Effector CD4-positive, alpha-beta T cell (primary cell): ENCODE measurements around the gene DIO3.
"Not testable (repeated sequence)": the region's sequence is repeated elsewhere in the genome, so short reads cannot be mapped to it uniquely, and the experiment has no call there.

ENCODE experiments used
- DNase-seq: peaks from one replicate; pipeline ENCODE4 v3.0.0-alpha.2; 2020

The DIO3 gene

DNA sequence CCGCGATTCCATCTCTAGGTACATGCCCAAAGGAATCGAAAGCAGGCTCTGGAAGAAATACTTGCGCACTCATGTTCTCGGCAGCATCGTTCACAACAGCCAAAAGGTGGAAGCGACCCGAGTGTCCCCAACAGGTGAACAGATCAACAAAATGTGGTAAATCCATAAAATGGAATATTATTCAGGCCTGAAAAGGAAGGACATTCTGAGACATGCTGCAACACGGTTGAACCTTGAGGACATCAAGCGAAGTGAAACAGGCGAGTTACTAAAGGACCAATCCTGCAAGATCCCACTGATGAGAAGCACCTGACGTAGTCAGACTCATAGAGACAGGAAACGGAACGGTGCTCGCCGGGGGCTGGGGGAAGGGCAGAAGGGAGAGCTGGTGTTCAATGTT is 17.5 kb upstream of the DIO3 start:
- no peak for DNase-seq

DNA sequence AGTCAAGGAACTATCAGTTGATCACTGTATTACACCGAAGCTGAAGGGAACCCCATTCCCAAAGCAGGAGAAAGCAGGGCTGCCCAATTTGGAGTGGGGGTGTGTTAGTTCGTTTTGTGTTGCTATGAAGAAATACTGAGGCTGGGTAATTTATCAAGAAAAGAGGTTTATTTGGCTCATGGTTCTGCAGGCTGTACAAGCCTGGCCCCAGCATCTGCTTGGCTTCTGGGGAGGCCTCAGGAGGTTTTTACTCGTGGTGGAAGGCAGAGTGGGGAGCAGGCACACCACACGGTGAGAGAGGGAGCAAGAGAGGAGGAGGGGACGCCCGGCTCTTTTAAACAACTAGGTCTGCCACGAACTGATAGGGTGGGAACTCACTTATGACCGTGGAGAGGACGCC is 16.7 kb upstream of the DIO3 start:
- DNase-seq: no peak

DNA sequence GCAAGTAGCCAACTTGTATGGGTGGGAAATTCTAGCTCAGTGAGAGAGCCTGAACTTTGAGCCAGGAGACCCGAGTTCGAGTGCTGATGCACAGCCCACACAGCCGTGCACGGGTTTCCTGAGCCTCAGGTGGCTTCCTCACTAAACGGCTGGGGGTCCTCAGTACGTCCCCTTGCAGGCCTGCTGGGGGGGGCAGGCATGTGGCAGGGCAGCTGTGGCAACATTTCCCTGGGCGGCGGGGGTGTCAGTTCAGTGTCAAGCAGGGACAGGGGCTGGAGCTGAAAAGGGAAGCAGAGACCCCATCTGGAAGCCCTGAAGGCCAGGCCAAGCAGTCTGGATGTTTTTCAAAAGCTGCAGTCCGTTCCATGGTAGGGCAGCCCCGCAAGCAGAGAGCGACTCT is 14.6 kb upstream of the DIO3 start:
- DNase-seq: no peak

DNA sequence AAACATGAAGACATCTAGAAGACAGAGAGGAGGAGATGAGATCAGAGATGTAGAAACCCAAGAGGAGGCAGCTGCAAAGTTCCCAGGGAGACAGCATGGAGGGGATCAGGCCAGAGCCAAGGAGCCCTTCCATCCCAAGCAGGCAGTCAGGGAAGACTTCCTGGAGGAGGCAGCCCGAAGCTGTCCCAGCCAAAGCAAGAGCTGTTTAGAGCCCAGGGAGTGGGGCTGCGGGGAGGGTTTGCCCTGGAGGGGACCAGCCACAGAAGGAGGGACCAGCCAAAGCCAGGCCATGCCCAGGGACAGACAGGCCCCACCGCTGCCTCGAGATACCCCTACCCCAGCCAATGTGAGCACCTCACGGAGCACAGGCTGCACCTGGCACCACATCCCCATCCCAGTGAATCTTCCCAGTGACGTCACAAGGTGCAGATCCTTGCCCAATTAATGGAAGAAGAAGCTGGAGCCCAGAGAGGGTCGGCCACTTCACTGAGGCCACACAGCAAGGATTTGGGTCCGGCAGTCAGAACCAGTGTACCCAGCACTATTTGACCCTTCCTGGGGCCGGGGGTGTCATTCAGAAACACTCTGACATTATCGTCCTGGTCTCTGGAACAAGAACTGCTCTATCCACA is 14.1 kb upstream of the DIO3 start:
- no peak for DNase-seq

DNA sequence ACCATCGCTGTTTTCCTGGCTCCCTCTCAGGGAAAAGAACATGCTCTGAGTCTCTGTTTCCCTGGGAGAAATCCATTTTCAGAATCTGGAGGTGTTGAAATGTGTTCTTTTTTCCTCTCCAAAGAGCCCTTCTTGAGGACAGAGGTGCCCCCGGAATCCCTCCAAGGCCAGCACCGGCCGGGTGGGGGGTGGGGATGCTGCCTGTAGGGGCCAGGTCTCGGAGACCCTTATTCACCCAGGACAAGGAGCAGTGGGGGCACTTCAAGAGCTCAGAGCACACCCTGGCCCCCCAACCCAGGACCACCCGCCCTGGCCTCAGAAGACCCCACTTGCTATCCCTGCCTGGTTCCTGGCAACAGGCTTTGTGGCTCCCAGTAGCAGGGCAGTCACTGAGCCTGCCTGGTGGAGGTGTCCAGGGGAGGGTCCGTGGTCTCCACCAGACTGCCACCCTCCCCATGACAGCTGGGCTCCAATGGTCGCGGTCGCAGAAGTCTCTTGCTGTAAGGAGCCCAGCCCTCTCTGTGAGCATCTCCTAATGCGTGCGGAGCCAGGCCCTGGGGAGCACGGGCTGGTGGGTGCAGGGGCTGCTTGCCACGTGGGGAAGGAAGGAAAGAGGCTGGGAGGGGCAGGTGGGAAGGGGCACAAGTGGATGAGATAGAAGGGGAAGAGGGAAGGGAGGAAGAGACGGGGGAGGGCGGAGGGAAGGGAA is 13.2 kb upstream of the DIO3 start:
- DNase-seq: no peak

DNA sequence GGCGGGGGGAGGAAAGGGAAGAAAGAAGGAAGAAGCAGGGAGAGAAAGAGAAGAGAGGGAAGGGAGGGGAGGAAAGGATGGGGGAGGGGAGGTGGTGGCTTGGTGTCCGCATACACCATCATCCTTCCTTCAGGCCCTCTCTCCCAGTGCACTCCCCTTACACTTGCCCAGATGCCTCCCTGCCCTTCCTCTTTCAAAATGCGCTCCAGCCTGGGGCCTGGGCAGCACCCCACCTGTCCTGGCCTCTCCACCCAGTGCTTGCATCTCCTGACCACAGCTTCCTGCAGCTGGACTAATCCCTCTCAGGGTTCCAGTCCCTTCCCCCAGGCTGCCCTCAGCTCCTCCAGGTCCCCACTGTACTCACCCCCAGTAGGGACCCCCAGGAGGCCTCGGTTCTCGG is 12.6 kb upstream of the DIO3 start:
- no peak for DNase-seq

DNA sequence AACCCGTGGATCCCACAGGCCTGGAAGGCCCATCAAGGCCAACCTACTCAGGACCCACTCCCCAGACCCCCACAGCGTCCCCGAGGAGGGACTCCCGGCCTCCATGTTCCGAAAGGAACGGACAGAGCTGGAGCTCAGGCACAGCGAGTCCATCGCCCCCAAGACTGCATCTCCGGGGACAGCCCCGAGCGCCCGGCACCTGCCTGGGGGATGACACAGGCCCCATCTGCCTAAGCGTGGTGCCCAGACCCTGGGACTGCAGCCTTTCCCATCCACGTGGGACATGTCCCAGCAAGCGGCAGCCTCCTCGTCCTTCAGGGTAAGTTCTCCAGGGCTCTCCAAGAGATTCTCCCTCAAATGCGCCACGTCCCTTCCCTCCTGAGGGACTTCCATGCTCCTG is 12.1 kb upstream of the DIO3 start:
- DNase-seq: no peak

DNA sequence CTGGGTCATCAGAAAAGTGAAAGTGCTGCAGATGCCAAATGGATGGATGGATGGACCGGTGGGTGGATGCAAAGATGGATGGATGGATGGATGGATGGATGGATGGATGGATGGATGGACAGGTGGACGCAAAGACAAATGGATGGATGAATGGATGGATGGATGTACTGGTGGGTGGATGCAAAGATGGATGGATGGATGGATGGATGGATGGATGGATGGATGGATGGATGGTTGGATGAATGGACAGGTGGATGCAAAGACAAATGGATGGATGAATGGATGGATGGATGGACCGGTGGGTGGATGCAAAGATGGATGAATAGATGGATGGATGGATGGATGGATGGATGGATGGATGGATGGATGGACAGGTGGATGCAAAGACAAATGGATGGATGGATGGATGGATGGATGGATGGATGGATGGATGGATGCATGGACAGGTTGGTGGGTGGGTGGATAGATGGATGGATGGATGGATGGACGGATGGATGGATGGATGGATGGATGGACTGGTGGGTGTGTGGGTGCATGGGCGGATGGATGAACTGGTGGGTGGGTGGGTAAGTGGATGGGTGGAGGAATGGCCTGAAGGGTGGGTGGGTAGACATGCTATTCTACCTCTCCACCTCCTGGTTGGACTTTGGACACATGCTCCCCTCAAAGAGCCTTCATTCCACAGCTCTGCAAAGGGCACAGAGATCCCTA is 10.9 kb upstream of the DIO3 start:
- DNase-seq: not testable (repeated sequence)

DNA sequence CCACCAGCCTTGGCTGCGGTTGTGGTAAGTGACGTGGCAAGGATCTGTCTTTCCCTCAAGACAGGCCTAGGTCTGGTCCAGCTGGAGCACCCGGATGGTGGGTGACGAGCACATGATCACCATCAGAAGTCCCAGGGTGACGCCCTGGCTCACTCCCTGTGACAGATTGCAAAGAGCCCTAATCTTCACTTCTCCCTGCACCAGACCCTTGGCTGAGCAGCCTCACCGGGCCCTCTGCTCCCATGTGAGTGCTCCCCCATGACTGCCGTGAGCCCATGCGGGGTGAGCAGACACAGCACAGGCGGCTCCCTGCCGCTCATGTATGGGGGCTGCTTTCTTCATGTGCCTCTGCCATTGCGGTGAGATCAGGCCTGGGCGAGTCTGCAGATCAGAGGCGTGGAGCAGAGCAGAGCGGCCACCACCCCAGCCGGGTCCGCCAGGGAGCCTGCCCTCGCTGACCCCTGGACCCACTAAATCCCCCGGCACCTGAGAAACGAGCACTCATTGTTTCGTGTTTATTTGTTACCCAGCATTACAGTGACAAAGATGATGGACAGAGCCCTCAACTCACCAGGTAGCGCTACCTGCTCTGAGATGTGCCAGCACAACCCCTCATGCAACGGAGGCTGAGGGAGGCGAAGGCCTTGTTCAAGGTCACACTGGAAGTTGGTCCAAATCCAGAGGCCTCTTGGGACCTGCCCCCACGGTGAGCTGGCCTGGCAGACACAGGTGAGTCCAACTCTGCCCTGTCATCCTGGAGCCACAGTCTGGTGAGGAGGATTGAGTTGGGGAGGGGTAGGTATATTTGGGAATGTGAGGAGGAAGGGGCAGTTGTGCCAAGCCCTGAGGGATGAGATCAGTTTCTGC is 9.3 kb upstream of the DIO3 start:
- no peak for DNase-seq

DNA sequence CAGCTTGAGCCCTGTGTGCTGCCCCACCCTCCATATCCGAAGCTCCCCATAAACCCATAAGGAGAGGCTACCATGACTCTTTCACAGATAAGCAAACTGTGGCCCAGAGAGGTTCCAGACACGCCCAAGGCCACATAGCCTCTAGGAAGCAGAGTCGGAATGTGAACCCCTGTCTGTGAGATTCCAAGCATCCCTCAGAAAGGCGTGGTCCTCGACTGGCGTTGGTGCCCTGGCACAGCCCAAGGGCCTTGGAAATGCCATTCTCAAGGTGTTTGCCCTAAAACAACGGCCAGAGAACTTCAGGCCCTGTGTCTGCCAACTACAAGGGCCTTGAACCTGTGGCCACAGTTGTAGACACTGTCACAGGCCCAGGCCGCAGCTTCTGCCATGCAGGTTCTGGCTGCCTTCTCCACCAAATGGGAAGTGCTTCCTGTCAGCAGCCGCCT is 8.5 kb upstream of the DIO3 start:
- no peak for DNase-seq

DNA sequence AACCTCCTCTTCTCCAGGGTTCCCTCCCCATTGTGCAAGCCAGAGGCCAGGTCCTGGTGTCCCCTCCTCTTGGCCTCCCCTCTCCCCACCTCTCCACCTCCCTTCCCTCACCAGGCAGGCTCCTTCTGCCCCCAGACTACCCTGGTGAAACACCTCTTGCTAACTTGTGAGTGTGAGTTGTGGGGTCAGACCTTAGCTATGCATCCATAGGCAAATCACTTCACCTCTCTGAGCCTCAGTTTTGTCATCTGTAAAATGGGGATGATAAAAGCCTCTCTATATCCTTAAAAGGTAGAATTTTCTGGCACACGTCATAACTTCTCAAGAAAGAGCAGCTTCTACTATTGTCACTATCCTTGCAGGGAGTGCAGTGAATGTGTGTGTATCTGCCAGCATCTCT is 7.9 kb upstream of the DIO3 start:
- DNase-seq: no peak

DNA sequence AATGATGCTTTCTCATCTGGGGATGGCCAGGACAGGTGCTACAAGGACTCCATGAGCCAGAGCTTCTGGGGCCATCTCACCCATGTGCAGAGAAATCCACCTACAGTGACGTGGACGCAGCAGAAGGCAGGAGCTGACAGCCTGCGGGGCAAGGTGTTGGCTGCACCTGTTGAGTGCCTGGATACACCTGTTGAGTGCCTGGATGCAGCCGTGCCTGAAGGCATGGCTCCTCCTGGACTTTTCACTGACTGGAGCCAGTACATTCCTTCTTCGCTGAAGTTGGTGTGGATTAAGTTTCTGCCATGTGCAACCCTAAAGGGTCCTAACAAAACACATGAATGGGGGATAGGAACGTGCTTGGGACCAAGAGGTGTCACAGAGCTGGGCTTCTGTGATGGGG is 7.4 kb upstream of the DIO3 start:
- DNase-seq: no peak

DNA sequence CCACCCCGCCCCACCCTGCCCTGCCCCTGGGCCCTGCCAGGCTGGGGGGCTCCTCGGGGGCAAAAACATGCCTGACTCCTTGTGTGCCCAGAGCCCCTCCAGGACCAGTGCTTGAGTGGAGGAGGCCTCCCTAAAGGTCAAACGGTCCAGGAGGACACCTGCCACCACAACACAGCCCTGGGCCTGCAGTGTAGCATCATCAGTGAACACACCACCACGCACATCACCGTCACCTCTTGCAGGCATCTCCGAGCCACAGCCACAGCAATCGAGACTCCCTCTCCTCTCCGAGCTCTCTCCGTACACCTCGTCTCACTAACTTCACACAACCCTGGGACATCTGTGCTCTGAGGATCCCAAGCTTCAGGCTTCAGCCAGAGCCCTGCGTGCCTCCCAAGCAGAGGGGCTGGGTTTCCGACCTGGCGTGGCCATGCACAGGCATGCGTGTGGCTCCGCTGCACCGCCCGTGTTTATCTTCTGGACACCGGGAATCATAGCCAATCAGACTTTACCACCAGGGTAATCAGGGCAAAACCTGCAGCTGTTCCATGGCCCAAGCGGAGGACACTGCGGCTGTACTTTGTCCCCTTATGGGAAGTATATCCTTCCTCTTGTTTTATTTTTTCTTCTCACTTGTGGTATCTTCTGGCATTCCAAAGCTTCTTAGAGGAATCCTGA is 6.2 kb upstream of the DIO3 start:
- DNase-seq: no peak

DNA sequence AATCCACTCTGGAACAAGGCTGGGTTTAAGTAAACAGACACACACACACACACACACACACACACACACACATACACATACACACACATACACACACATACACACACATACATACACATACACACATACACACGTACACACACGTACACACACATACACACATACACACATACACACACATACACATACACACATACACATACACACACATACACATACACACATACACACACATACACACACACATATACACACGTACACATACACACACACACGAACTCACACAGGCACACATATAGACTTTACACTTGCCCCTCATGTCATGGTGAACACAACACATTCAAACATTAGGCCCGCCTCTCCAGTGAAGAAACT is 5.6 kb upstream of the DIO3 start:
- DNase-seq: not testable (repeated sequence)

DNA sequence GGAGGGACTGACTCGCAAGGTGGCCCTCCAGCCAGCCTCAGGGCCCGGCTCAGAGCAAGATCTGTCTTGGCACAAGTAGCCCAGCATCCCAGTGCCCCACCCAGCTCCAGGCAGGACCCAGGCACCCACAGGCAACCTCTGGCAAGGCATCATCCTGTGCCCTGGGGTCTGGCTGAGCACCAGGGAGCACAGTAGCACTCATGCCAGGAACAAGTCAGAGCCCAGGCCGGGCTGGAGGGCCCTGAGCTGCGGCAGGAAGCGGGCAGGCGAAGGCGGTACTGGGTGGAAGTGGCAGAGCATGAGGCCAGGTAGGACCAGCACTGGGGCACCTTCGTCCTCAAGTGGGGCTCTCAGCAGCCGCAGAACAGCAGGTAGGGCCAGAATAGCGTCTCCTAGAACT is 5.2 kb upstream of the DIO3 start:
- no peak for DNase-seq

DNA sequence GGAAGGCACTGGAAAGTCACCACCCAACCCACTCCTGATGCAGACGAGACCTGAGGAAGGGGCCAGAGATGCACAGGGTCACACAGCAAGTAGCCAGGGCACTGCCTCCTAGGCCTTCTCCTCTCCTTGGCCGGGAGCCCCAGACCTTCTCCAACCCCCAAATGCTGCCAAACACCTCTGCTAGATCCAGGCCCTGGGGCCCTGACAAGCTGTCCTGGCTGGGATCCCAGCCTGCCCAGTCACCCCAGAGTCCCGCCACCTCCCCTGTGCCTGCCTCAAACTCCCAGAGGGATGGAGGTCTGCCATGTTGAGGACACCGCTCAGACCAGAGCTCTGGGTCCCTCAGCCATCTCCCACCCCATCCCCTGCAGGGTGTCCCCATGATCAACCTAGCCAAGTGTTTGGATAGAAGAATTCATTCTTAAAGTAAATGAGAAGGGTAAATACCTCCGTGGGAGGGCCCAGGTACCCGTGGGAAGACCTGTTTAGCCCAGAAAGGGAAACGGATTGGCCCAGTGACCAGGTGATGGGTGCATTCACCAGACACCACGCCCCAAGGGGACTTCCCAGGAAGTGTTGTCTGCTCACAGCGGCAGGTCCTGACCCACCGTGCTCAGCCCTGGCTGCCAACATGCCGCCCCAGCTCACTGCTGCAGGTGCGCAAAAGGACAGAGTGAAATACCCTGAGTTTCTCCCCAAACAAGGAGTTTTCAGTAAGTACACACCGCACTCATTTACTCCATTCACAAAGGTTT is 4.6 kb upstream of the DIO3 start:
- DNase-seq: no peak

DNA sequence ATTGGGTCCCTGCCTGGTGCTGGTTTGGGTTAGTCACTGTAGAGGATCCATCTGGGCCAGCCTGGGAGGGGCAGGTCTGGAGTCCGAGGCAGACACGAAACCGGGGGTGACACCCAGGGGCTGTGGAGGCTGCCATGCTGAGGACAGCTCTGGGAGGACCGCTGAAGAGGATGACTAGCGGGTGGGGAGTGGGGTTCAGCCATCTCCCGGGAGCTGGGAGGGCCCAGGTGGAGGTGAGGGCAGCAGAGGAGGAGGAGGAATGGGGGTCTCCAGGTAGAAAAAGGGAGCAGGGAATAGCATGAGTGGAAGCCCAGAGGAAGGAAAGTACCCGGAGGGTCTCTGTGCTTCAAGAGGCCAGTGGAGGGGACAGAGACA is 4.0 kb upstream of the DIO3 start:
- no peak for DNase-seq

DNA sequence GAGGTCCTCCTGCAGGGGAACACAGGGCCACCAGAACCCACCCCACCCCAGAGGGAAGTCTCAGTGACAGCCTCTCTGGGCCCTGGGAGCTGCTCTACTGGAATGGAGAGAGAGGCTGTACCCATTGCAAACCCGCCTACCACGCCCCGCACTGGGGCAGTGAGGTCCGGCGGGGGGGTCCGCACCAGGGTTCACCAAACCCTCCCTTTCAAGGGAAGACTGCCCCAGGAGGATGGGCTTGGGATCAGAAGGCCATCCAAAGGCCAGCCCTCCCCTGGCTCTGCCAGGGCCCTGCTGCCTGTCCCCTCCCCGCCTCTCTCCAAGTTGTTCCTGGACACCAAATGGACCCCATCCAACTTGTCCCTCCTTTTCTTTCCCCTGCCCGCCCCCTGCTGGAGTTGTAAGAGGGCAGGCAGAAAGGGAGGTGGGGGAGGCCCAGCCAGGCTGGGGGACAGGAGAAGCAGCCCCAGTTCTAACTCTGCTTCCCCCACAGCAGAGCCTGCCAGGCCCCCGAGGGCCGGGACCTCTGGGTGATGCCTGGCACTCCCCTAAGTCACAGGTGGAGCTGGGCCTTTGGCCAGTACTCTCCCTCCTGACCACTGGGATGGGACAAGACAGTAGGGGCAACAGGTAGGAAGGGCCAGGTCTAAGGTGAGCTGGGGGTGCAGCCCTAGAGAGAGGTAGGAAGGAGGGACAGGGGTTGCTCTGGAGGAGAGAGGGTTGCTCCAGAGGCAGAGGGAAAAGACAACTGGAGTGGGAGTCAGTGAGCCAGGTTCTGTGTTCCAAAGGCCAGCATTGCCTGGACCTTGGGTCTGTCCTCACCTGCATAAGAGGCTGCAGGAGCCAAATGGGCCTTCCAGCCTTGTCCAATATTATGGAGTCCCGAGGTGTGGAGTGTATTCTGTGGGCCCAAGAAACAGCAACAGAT is 3.2 kb upstream of the DIO3 start:
- no peak for DNase-seq

DNA sequence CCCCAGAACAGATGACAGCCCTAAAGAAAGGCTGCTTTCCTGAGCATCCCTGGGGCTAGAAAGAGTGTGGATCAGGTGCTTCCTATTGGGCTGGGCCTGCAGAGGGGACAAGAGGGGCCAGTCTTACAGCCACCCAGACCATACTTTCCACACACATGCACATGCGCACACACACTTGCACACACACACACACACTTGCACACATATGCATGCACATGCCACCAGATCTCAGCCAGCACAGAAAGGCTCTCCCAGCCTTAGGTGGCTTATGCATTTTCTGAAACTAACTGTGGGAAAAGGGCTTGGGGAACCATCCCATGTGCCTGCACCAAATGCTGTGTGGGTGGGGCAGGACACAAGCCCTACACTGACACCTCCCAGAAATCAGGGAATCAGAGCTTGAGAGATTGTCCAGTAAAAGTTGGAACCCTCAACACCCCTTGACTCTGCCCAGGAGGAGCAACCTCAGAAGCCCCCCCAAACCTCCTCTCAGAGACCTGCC is 2.5 kb upstream of the DIO3 start:
- no peak for DNase-seq

DNA sequence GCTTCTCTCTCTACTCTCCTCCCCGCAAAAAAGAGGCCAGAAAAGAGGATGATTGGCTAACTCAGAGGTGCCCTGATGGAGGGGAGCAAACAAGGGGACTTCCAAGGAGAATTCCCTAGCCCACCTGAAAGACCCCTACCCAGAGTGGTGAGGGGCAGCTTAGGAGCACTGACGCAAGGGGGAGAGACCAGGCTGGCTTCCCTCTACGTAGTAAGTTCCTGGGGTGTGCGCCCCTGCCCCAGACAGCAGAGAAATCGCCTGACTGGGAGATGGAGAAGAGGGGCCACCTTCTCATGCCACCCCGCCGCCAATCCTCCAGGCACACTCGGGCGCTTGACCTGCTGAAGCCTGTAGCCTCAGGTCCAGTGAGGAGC is 2.1 kb upstream of the DIO3 start:
- no peak for DNase-seq
